NCI-H82 treated with DMSO at 0.1 percent for 48 hours (cell line): ENCODE results near the gene ARHGAP26.
A peak's percentile ranks its signal among the peaks of the same experiment; 100 is the strongest.
"Not testable (repeated sequence)": the region's sequence is repeated elsewhere in the genome, so short reads cannot be mapped to it uniquely, and the experiment has no call there.

Source experiments
- DNase-seq: peaks from one replicate; lab custom pipeline; 2025; ENCODE audit not compliant: unreplicated experiment; lab: John Stamatoyannopoulos, UW

Gene ARHGAP26

GRCh38 chr5:142926549-142926948 lies 156.4 kb downstream of the ARHGAP26 start:
- no peak for DNase-seq

- not testable (repeated sequence) for DNase-seq
Observed at GRCh38 chr5:142928999-142929398, 158.8 kb downstream of the ARHGAP26 start.

GRCh38 chr5:142929587-142929986 lies 159.4 kb downstream of the ARHGAP26 start:
- no peak for DNase-seq

GRCh38 chr5:142930395-142931110 lies 160.4 kb downstream of the ARHGAP26 start:
- DNase-seq: no peak

- no peak for DNase-seq
Observed at GRCh38 chr5:142931896-142932686, 161.9 kb downstream of the ARHGAP26 start.

- DNase-seq: peak; percentile 61
Observed at GRCh38 chr5:142934051-142934762, 164.0 kb downstream of the ARHGAP26 start.

GRCh38 chr5:142935014-142935413 lies 164.8 kb downstream of the ARHGAP26 start:
- no peak for DNase-seq

GRCh38 chr5:142937374-142937773 lies 167.2 kb downstream of the ARHGAP26 start:
- no peak for DNase-seq

GRCh38 chr5:142938266-142938880 lies 168.2 kb downstream of the ARHGAP26 start:
- no peak for DNase-seq

GRCh38 chr5:142939006-142939405 lies 168.8 kb downstream of the ARHGAP26 start:
- no peak for DNase-seq

- DNase-seq: no peak
Observed at GRCh38 chr5:142939884-142940283, 169.7 kb downstream of the ARHGAP26 start.

- no peak for DNase-seq
Observed at GRCh38 chr5:142941245-142941644, 171.1 kb downstream of the ARHGAP26 start.

- DNase-seq: no peak
Observed at GRCh38 chr5:142942901-142943300, 172.7 kb downstream of the ARHGAP26 start.

- no peak for DNase-seq
Observed at GRCh38 chr5:142944140-142944539, 174.0 kb downstream of the ARHGAP26 start.

GRCh38 chr5:142945321-142945720 lies 175.1 kb downstream of the ARHGAP26 start:
- no peak for DNase-seq

- no peak for DNase-seq
Observed at GRCh38 chr5:142945845-142946244, 175.7 kb downstream of the ARHGAP26 start.

GRCh38 chr5:142946547-142947426 lies 176.6 kb downstream of the ARHGAP26 start:
- DNase-seq: no peak

- DNase-seq: no peak
Observed at GRCh38 chr5:142947427-142947709, 177.2 kb downstream of the ARHGAP26 start.

- no peak for DNase-seq
Observed at GRCh38 chr5:142952229-142952628, 182.1 kb downstream of the ARHGAP26 start.

- DNase-seq: not testable (repeated sequence)
Observed at GRCh38 chr5:142952871-142953270, 182.7 kb downstream of the ARHGAP26 start.
